Breast epithelium (tissue), 4 donors: ENCODE measurements around the gene DOCK10. TPM values are rescaled to one million over a fixed set of nuclear protein-coding genes. Genes with fewer than 3 reads are reported as not detected.

Experiments used
- DNase-seq, 2 donors: peaks; one replicate each; pipeline ENCODE4 v3.0.0-alpha.2; 2019; ENCODE audit warnings: low spot score in 2 of 2
- H3K27ac ChIP-seq, 2 donors: fragments of 200-600 bp; sonication (generic) in 1 of 2; one replicate each; pipeline ENCODE4 v1.5.1; 2016 to 2019; ENCODE audit warnings: mild to moderate bottlenecking in 1 of 2
- H3K27me3 ChIP-seq, 2 donors: fragments of 200-600 bp; sonication (generic) in 1 of 2; one replicate each; pipeline versions ENCODE4 v1.5.1 to v1.6.0; 2017 to 2019; ENCODE audit warnings: control low read depth in 1 of 2, mild to moderate bottlenecking in 1 of 2
- H3K36me3 ChIP-seq: fragments of 200-600 bp; one replicate; pipeline ENCODE4 v1.5.1; 2019
- H3K4me1 ChIP-seq, 2 donors: fragments of 200-600 bp; sonication (generic); one replicate each; pipeline ENCODE4 v1.5.1; 2016 to 2019; ENCODE audit warnings: control low read depth in 1 of 2
- H3K4me3 ChIP-seq, 3 donors: fragments of 200-600 bp; sonication (generic); 1 replicate in 2 of 3; 2 replicates in 1 of 3; pipeline ENCODE4 v1.5.1; 2016 to 2019; ENCODE audit warnings: mild to moderate bottlenecking in 3 of 3, moderate library complexity in 2 of 3
- H3K9me3 ChIP-seq, 2 donors: fragments of 200-600 bp; sonication (generic) in 1 of 2; one replicate each; pipeline ENCODE4 v1.5.1; 2016 to 2019; ENCODE audit warnings: control low read depth in 1 of 2
- CTCF ChIP-seq, 3 donors: fragments of 450-650 bp; IDR thresholded peaks; one replicate each; pipeline ENCODE4 v1.5.1; 2016 to 2017; ENCODE audit warnings: antibody characterized with exemption in 3 of 3, mild to moderate bottlenecking in 3 of 3, moderate library complexity in 3 of 3
- POLR2A ChIP-seq: fragments of 450-650 bp; IDR thresholded peaks from one replicate; pipeline ENCODE4 v1.6.1; 2016; ENCODE audit warnings: antibody characterized with exemption, mild to moderate bottlenecking, moderate library complexity
- POLR2AphosphoS5 ChIP-seq, 3 donors: sonication (generic); formaldehyde crosslinking; IDR thresholded peaks; one replicate each; pipeline ENCODE4 v1.6.1; 2017; ENCODE audit warnings: antibody characterized with exemption in 3 of 3
- intact Hi-C: fragments of 100-400 bp; cut with DNase I; formaldehyde crosslinking; loops from one replicate; pipeline ENCODE4 v1.15.1; 2023; ENCODE audit warnings: low total_unique reads
- total RNA-seq, 3 donors: library from RNA; depleted of rRNA; stranded (reverse); fragments of >200 nt; gene quantifications; one replicate each; pipeline ENCODE4 v1.1.0, GENCODE V29; 2016

Gene DOCK10
- total RNA-seq, 3 donors from 2014 or later: 13.8 to 23.9 (median 15.4) TPM

DNA sequence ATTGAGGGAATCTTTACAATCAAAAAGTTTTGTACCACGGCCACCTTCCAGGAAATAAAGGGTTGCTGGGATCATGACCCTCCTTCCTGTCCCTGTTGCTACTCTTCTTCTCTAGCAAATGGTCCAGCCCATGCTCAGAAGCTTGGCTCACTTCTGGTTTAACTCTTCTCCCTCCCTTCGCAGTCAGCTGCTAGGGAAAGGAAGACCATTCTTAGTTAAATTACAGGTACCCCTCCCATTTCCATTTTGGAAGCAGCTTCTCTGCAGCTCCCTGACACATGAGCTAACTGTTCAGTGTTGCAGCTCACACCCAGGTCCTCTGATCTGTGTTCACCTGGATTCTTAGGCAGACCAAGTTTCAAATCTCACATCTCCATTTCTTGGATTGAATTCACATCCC, 100.3 kb downstream of the DOCK10 start:
- TF ChIP-seq POLR2AphosphoS5 (IDR thresholded peaks at IDR 0.05) (no peak), POLR2A (no peak), CTCF (IDR thresholded peaks at IDR 0.05) (no peak)
- H3K4me1 ChIP-seq: no peaks in the 10 kb centered on the region
- no peak for DNase-seq
- intact Hi-C loops: no loop called here
- H3K27ac ChIP-seq: no peak overlapping the region
- no peak overlapping the region for H3K4me3 ChIP-seq
- H3K27me3 ChIP-seq: no peaks in the 10 kb centered on the region
- H3K9me3 ChIP-seq: no peaks in the 10 kb centered on the region
- no peaks in the 10 kb centered on the region for H3K36me3 ChIP-seq

DNA sequence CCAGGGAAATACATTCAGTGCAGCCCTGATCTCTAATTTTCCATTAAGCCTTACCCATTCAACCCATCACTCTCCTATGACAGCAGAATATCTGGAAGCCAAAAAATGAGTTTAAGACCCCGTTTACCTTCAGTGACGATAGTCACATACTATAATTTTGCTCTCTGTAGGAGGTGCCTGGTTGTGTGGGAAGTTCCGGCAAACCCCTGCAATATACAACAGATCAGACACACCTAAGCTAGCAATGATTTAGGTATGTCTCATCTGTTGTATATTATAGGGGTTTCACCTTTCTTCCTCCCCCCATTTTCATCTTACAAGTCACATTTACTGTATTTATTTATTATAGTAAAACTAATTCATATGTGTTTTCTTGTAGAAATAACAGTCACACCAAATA, 101.7 kb downstream of the DOCK10 start:
- DNase-seq: no peak
- no peaks in the 10 kb centered on the region for H3K27me3 ChIP-seq
- no peaks in the 10 kb centered on the region for H3K9me3 ChIP-seq
- no peak overlapping the region for H3K27ac ChIP-seq
- TF ChIP-seq POLR2AphosphoS5 (IDR thresholded peaks at IDR 0.05) (no peak), POLR2A (no peak), CTCF (IDR thresholded peaks at IDR 0.05) (no peak)
- H3K36me3 ChIP-seq: no peaks in the 10 kb centered on the region
- H3K4me1 ChIP-seq: no peaks in the 10 kb centered on the region
- H3K4me3 ChIP-seq: no peak overlapping the region
- intact Hi-C loops: no loop called here

DNA sequence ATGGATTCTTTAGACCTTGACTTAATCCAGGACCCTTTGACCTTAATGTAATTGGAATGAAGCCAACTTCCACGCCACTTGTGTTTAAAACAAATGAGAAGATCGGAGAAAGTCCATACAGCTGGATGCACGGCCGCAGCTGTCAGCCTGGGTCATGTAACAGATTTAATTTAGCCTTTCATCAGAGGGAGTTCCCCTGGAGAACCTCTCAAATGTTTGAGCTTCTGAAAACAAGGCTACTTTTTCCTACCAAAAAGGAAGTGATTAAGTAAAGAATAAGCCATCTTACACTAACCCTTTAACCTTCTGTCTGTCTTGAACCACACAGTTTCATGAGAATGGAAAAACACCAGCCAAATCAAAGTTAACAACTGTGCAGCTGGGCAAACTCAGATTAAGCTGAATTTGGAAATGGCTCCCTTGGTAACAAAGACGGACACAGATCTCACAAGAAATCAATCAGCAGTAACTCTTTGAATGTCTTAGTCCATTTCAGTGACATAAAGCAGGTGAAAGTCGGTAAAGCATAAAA, 103.6 kb downstream of the DOCK10 start:
- intact Hi-C loops: no loop called here
- Histone ChIP-seq H3K27ac (no peak overlapping the region), H3K4me3 (no peak overlapping the region)

DNA sequence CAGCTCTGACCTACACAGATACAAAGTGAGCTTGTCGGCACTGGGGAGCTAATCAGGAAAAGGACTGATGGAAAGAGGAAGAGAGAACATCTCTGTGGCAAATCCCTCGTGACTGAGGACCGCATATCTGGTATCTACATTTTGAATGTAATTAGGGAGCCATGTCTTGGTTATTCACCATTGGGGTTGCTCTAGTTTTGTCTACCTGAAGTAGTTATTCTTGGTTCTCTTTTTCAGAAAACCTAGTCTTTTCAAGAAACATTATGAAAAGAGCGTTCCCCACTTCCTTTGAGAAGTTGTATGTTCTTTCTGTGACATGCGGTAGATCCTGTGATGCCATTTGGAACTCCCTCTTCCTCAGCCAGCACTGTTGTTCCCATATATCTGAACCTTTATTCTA, 104.4 kb downstream of the DOCK10 start:
- H3K4me3 ChIP-seq: no peak overlapping the region
- H3K27ac ChIP-seq: no peak overlapping the region
- no peaks in the 10 kb centered on the region for H3K9me3 ChIP-seq
- intact Hi-C loops: no loop called here
- H3K36me3 ChIP-seq: no peaks in the 10 kb centered on the region
- no peak for DNase-seq
- TF ChIP-seq POLR2AphosphoS5 (IDR thresholded peaks at IDR 0.05) (no peak), POLR2A (no peak), CTCF (IDR thresholded peaks at IDR 0.05) (no peak)
- H3K4me1 ChIP-seq: peaks cover 0 to 4% of the 10 kb centered on the region in 2 donors
- no peaks in the 10 kb centered on the region for H3K27me3 ChIP-seq

More for the DNA sequence above, 103.6 kb downstream of the DOCK10 start:
- no peak for DNase-seq
- H3K9me3 ChIP-seq: no peaks in the 10 kb centered on the region
- no peaks in the 10 kb centered on the region for H3K36me3 ChIP-seq
- no peak for TF ChIP-seq CTCF (IDR thresholded peaks at IDR 0.05)
- TF ChIP-seq POLR2AphosphoS5 (IDR thresholded peaks at IDR 0.05): no peak
- TF ChIP-seq POLR2A: no peak
- peaks cover 0 to 4% of the 10 kb centered on the region in 2 donors for H3K4me1 ChIP-seq
- no peaks in the 10 kb centered on the region for H3K27me3 ChIP-seq

GRCh38 chr2:224934526-224935188, 107.6 kb downstream of the DOCK10 start:
- DNase-seq: no peak
- Histone ChIP-seq H3K27ac (no peak overlapping the region), H3K36me3 (no peaks in the 10 kb centered on the region), H3K9me3 (no peaks in the 10 kb centered on the region), H3K4me3 (no peak overlapping the region), H3K27me3 (no peaks in the 10 kb centered on the region), H3K4me1 (peaks cover 0 to 4% of the 10 kb centered on the region in 2 donors)
- no peak for TF ChIP-seq POLR2A
- no peak for TF ChIP-seq POLR2AphosphoS5 (IDR thresholded peaks at IDR 0.05)
- no peak for TF ChIP-seq CTCF (IDR thresholded peaks at IDR 0.05)
- intact Hi-C loops: no loop called here
